ENCODE data around the gene MTA1. TPM values are rescaled to one million over a fixed set of nuclear protein-coding genes. Genes with fewer than 3 reads are reported as not detected.

MTA1 gene
- total and polyA plus RNA-seq, 2 of the 8 experiments (the other 6 are each of a cell fraction or from before 2014, with no cell fraction given), result 73.9 to 221 TPM

- ChIA-PET CTCF (ENCODE audit: partially characterized antibody) (interaction anchor here (0.7 to 1.5 kb wide), 3 partner anchors 26 to 264 kb away, joined by 3 to 4 read pairs (median 3); no protein-coding TSS in a partner anchor), POLR2A (ENCODE audit: partially characterized antibody) (interaction anchor here (0.7 kb wide), 1 partner anchor 11 kb away, joined by 3 read pairs; no protein-coding TSS in a partner anchor)
- no peak overlapping the region for H3K18ac ChIP-seq (ENCODE audit: extremely low read depth, low read length)
- no peak overlapping the region for H4K91ac ChIP-seq (replicated peaks; ENCODE audit: insufficient read length, low read length)
- H2AK5ac ChIP-seq (ENCODE audit: low read depth, low read length), result no peak overlapping the region
- peaks cover 2% of the 10 kb centered on the region; the same call in 1 of the 2 replicates for H3K79me1 ChIP-seq (ENCODE audit: low read depth, low read length)
- H2BK20ac ChIP-seq (ENCODE audit: low read length), result no peak overlapping the region
- no peaks in the 10 kb centered on the region for H3K9me3 ChIP-seq (ENCODE audit: insufficient read depth in 2 of 2, low read depth in 1 of 2, low read length in 1 of 2)
- H2BK12ac ChIP-seq (ENCODE audit: low read depth, low read length), result no peak overlapping the region
- no peak overlapping the region for H3K14ac ChIP-seq (ENCODE audit: insufficient read length)
- no peak overlapping the region for H2BK15ac ChIP-seq (ENCODE audit: low read length)
- no peak overlapping the region for H2BK120ac ChIP-seq (replicated peaks; ENCODE audit: low read depth, low read length)
- H3K4me2 ChIP-seq (ENCODE audit: insufficient read depth in 1 of 2, low read depth in 2 of 2, low read length in 2 of 2), result no peak overlapping the region
- peaks cover 0 to 5% (median 0%) of the 10 kb centered on the region in 4 experiments; a peak in 3 of 7 replicates for H3K4me1 ChIP-seq (replicated peaks in 1 of 4; ENCODE audit: control insufficient read depth in 3 of 4, insufficient read depth in 4 of 4, low read length in 3 of 4)
- peaks cover 9 to 22% of the 10 kb centered on the region in 2 experiments for H4K20me1 ChIP-seq (replicated peaks in 1 of 2; ENCODE audit: control insufficient read depth in 1 of 2, insufficient read depth in 2 of 2, low read length in 2 of 2)
- H3K9ac ChIP-seq (replicated peaks in 1 of 4; ENCODE audit: extremely low read depth in 1 of 4, low read depth in 3 of 4, low read length in 3 of 4), result no peak overlapping the region
- no peak overlapping the region for H3K23ac ChIP-seq (ENCODE audit: insufficient read length)
- peak overlapping the region; percentile 51; the same call in 1 of the 2 replicates for H4K8ac ChIP-seq (ENCODE audit: extremely low read depth, insufficient read depth, low read length)
- H3K4me3 ChIP-seq (ENCODE audit: extremely low read depth in 1 of 4, insufficient read depth in 2 of 4, low read depth in 3 of 4, low read length in 4 of 4), result no peak overlapping the region
- WGBS, 2 experiments (ENCODE audit: extremely low coverage in 1 of 2, insufficient coverage in 1 of 2, insufficient read length in 1 of 2, insufficient replicate concordance in 2 of 2, low coverage in 1 of 2, low lambda C conversion rate in 2 of 2, missing lambda C conversion rate in 1 of 2), result 98% methylated on average over 13 of the region's 17 CpGs; no CpG with 5 or more reads in 1 of the 2 experiments
- no peak overlapping the region for H3K27ac ChIP-seq (ENCODE audit: low read depth, low read length)
- H4K5ac ChIP-seq (ENCODE audit: insufficient read length, low read depth, low read length), result no peak overlapping the region
- DNase-seq (ENCODE audit: low read depth in 1 of 2, low spot score in 2 of 2) (no peak), FAIRE-seq (no peak)
- H3K79me2 ChIP-seq (ENCODE audit: control insufficient read depth in 1 of 2, insufficient read depth in 2 of 2, low read length in 2 of 2), result no peaks in the 10 kb centered on the region; a peak in 1 of 4 replicates
- peaks cover 17 to 71% (median 47%) of the 10 kb centered on the region in 4 experiments for H3K36me3 ChIP-seq (ENCODE audit: control insufficient read depth in 2 of 4, insufficient read depth in 4 of 4, low read length in 3 of 4)
- H2BK5ac ChIP-seq (ENCODE audit: low read depth, low read length), result no peak overlapping the region
- H3K27me3 ChIP-seq (replicated peaks in 1 of 4; ENCODE audit: control insufficient read depth in 3 of 4, extremely low read depth in 1 of 4, insufficient read depth in 3 of 4, low read length in 3 of 4), result no peaks in the 10 kb centered on the region
- no peak overlapping the region for H2AFZ ChIP-seq (ENCODE audit: low read length)
- H3K23me2 ChIP-seq (ENCODE audit: low read depth, low read length), result no peaks in the 10 kb centered on the region
- no peak overlapping the region for H3K4ac ChIP-seq (replicated peaks; ENCODE audit: insufficient read length, low read depth, low read length)
- H3K56ac ChIP-seq (replicated peaks; ENCODE audit: insufficient read length, low read depth, low read length), result no peak overlapping the region
- TF ChIP-seq FOSL1 (IDR thresholded peaks at IDR 0.05; ENCODE audit: insufficient read depth, low read depth, low read length), result no peak
- TF ChIP-seq POLR2AphosphoS5 (IDR thresholded peaks at IDR 0.05; ENCODE audit: low read depth, low read length), result no peak; the same call in 1 of the 2 replicates
- no peak for TF ChIP-seq CTBP2 (IDR thresholded peaks at IDR 0.05; ENCODE audit: borderline replicate concordance, insufficient read depth, insufficient read length, low read length)
- TF ChIP-seq CBX5 (IDR thresholded peaks at IDR 0.05; ENCODE audit: low read depth, low read length), result no peak
- no peak for TF ChIP-seq USF2 (IDR thresholded peaks at IDR 0.05; ENCODE audit: low read length)
- no peak for TF ChIP-seq PHF8 (conservative IDR thresholded peaks at IDR 0.05; ENCODE audit: low read depth, low read length)
- TF ChIP-seq EP300 (IDR thresholded peaks at IDR 0.05; ENCODE audit: borderline replicate concordance in 1 of 2, low read depth in 2 of 2, low read length in 2 of 2), result no peak
- no peak for TF ChIP-seq CREB1 (IDR thresholded peaks at IDR 0.05)
- no peak for TF ChIP-seq EGR1 (IDR thresholded peaks at IDR 0.05; ENCODE audit: borderline replicate concordance, low read depth, low read length)
- no peak for TF ChIP-seq POU5F1 (IDR thresholded peaks at IDR 0.05; ENCODE audit: low read depth, low read length)
- TF ChIP-seq MAFK (IDR thresholded peaks at IDR 0.05; ENCODE audit: low read depth, low read length), result no peak
- TF ChIP-seq NRF1 (IDR thresholded peaks at IDR 0.05; ENCODE audit: low read depth, low read length), result no peak
- no peak for TF ChIP-seq GABPA (IDR thresholded peaks at IDR 0.05; ENCODE audit: borderline replicate concordance, insufficient read depth, low read length)
These were observed 40.5 kb downstream of the MTA1 start for GRCh38 chr14:105460116-105460515.

Data from H1 (cell line).